Liver (tissue), 9 donors: ENCODE data around the gene FMN2. TPM values are rescaled to one million over a fixed set of nuclear protein-coding genes. Genes with fewer than 3 reads are reported as not detected.

Source experiments
- DNase-seq: peaks from one replicate; pipeline ENCODE4 v3.0.0-alpha.2; 2017; ENCODE audit warnings: low spot score
- H3K27ac ChIP-seq, 2 donors: one replicate each; pipeline ENCODE4 v1.7.0; 2013; ENCODE audit warnings: inconsistent platforms in 2 of 2, low read length in 2 of 2, control low read depth in 1 of 2, low read depth in 1 of 2, mild to moderate bottlenecking in 1 of 2
- H3K27me3 ChIP-seq, 4 donors: one replicate each; pipeline versions ENCODE4 v1.6.1 to v1.7.0; 2013; ENCODE audit warnings: low read length in 3 of 4, inconsistent platforms in 1 of 4, mild to moderate bottlenecking in 1 of 4, moderate library complexity in 1 of 4; ENCODE audit not compliant: control insufficient read depth in 4 of 4, insufficient read depth in 4 of 4
- H3K36me3 ChIP-seq, 4 donors: one replicate each; pipeline versions ENCODE4 v1.6.1 to v1.7.0; 2013; ENCODE audit warnings: low read length in 3 of 4, mild to moderate bottlenecking in 3 of 4, low read depth in 1 of 4, moderate library complexity in 1 of 4; ENCODE audit not compliant: control insufficient read depth in 4 of 4, insufficient read depth in 3 of 4
- H3K4me1 ChIP-seq, 4 donors: one replicate each; pipeline versions ENCODE4 v1.6.1 to v1.7.0; 2013; ENCODE audit warnings: low read length in 3 of 4, mild to moderate bottlenecking in 3 of 4, moderate library complexity in 1 of 4; ENCODE audit not compliant: control insufficient read depth in 4 of 4, insufficient read depth in 4 of 4
- H3K4me3 ChIP-seq, 3 donors: one replicate each; pipeline versions ENCODE4 v1.6.1 to v1.7.0; 2013; ENCODE audit warnings: low read length in 3 of 3, control low read depth in 1 of 3, low read depth in 1 of 3, mild to moderate bottlenecking in 1 of 3
- H3K9ac ChIP-seq, 2 donors: one replicate each; pipeline ENCODE4 v1.7.0; 2013; ENCODE audit warnings: low read length in 2 of 2, mild to moderate bottlenecking in 2 of 2, moderate library complexity in 2 of 2, control low read depth in 1 of 2, low read depth in 1 of 2
- H3K9me3 ChIP-seq, 4 donors: one replicate each; pipeline versions ENCODE4 v1.6.1 to v1.7.0; 2013; ENCODE audit warnings: low read length in 3 of 4; ENCODE audit not compliant: control insufficient read depth in 4 of 4
- EGR1 ChIP-seq, 2 donors: IDR thresholded peaks; 2 replicates each; pipeline ENCODE4 v1.6.1; 2016 to 2018; ENCODE audit warnings: antibody characterized with exemption in 2 of 2, low read depth in 2 of 2
- FOXA2 ChIP-seq: IDR thresholded peaks from 2 replicates; pipeline ENCODE4 v1.6.1; 2016; ENCODE audit warnings: antibody characterized with exemption
- GABPA ChIP-seq, 2 donors: IDR thresholded peaks in 1 of 2; conservative IDR thresholded peaks in 1 of 2; 2 replicates each; pipeline ENCODE4 v1.6.1; 2016; ENCODE audit warnings: antibody characterized with exemption in 2 of 2, mild to moderate bottlenecking in 1 of 2, moderate library complexity in 1 of 2
- HNF4A ChIP-seq, 2 donors: conservative IDR thresholded peaks; 2 replicates each; pipeline ENCODE4 v1.6.1; 2016; ENCODE audit warnings: antibody characterized with exemption in 2 of 2, mild to moderate bottlenecking in 2 of 2
- HNF4G ChIP-seq: IDR thresholded peaks from 2 replicates; pipeline ENCODE4 v1.6.1; 2016; ENCODE audit warnings: antibody characterized with exemption
- JUND ChIP-seq, 2 donors: IDR thresholded peaks; 2 replicates each; pipeline ENCODE4 v1.6.1; 2016; ENCODE audit warnings: antibody characterized with exemption in 2 of 2
- NR2F2 ChIP-seq: IDR thresholded peaks from 2 replicates; pipeline ENCODE4 v1.6.1; 2016; ENCODE audit warnings: antibody characterized with exemption
- RAD21 ChIP-seq, 2 donors: IDR thresholded peaks; 2 replicates each; pipeline ENCODE4 v1.6.1; 2016; ENCODE audit warnings: antibody characterized with exemption in 2 of 2, mild to moderate bottlenecking in 2 of 2
- RXRA ChIP-seq, 2 donors: IDR thresholded peaks; 2 replicates each; pipeline ENCODE4 v1.6.1; 2017 to 2018; ENCODE audit warnings: antibody characterized with exemption in 2 of 2, mild to moderate bottlenecking in 1 of 2
- SP1 ChIP-seq: IDR thresholded peaks from 2 replicates; pipeline ENCODE4 v1.6.1; 2018; ENCODE audit warnings: antibody characterized with exemption, mild to moderate bottlenecking
- TAF1 ChIP-seq: conservative IDR thresholded peaks from 2 replicates; pipeline ENCODE4 v1.6.1; 2016; ENCODE audit warnings: antibody characterized with exemption, mild to moderate bottlenecking
- YY1 ChIP-seq: IDR thresholded peaks from 2 replicates; pipeline ENCODE4 v1.6.1; 2016; ENCODE audit warnings: antibody characterized with exemption, mild to moderate bottlenecking
- ZBTB33 ChIP-seq: IDR thresholded peaks from 2 replicates; pipeline ENCODE4 v1.6.1; 2016; ENCODE audit warnings: antibody characterized with exemption
- WGBS: extraction: QIAGEN DNeasy Blood & Tissue Kit; methylation state at CpG from one replicate; pipeline ENCODE4 v1.1.7; 2013; 5-methylcytosine and 5-hydroxymethylcytosine counted together
- polyA plus RNA-seq, 2 donors: library from polyadenylated mRNA; stranded (reverse) in 1 of 2; unstranded in 1 of 2; fragments of 200-250 nt in 1 of 2; fragments of >200 nt in 1 of 2; fragmentation: Nextera tagmentation in 1 of 2; extraction: Ambion mirVana in 1 of 2; gene quantifications; one replicate each; pipeline versions ENCODE4 v1.2.1 to v1.2.3, GENCODE V29; 2013 to 2015
- total RNA-seq, 2 donors: library from RNA; depleted of rRNA; stranded (reverse); fragments of >200 nt; gene quantifications; one replicate each; pipeline ENCODE4 v1.2.3, GENCODE V29; 2014
- TF ChIP-seq, protein P1 (sequence below): fragments of 150-350 bp; IDR thresholded peaks from 2 replicates; pipeline ENCODE4 v1.5.1; 2017; ENCODE audit warnings: improper control_type of control experiment, low read depth, low read length; ENCODE audit not compliant: missing input control
- TF ChIP-seq, protein P2 (sequence below): IDR thresholded peaks from 2 replicates; pipeline ENCODE4 v1.6.1; 2016; ENCODE audit warnings: antibody characterized with exemption, mild to moderate bottlenecking
- donor health status: healthy.
- donor health status: healthy.
- donor health status: healthy.
- donor health status: healthy.
- donor health status: healthy.

Gene FMN2
- total and polyA plus RNA-seq, 4 donors, result 0.17 TPM; not detected in 3

DNA sequence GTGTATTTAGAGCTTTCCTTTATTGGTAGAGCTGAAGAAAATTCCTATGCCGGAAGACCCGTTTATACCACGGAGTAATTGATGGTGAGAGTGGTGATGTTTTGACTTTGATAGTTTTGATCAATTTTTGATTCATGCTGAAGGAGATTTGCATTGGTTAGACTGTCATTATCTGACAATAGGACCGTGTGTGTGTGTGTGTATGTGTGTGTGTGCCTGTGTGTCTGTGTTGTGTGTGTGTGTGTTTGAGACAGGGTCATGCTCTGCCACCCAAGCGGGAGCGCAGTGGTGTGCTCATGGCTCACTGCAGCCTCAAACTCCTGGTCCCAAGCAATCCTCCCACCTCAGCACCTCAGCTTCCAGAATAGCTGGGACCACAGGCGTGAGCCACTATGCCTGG lies 9.6 kb downstream of the FMN2 start:
- Histone ChIP-seq H3K4me3 (no peak overlapping the region), H3K9me3 (no peaks in the 10 kb centered on the region), H3K27ac (no peak overlapping the region), H3K27me3 (peaks cover 0 to 5% (median 0%) of the 10 kb centered on the region in 4 donors), H3K36me3 (no peaks in the 10 kb centered on the region), H3K9ac (no peak overlapping the region), H3K4me1 (no peaks in the 10 kb centered on the region)
- WGBS, result 75% methylated on average over 7 of the region's 7 CpGs
- TF ChIP-seq NR2F2, result no peak
- DNase-seq, result no peak

DNA sequence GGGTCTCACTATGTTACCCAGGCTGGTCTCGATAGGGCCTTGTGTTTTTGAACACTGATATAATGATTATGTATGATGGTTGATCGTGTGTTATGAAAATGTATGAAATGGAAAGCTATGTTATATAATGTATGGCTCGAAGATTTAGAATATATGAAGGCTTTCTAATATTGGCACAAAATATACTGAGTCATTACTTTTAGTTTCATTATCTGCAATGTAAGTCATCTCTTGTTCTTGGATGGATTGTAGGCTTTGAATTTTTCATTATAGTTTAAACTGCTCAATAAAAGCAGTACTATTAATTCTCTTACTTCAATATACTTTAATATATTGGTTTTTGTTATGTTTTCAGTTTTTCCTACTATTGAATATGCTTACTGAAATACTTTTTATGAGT lies 10.1 kb downstream of the FMN2 start:
- Histone ChIP-seq H3K36me3 (no peaks in the 10 kb centered on the region), H3K4me3 (no peak overlapping the region), H3K9me3 (no peaks in the 10 kb centered on the region), H3K27me3 (peaks cover 0 to 5% (median 0%) of the 10 kb centered on the region in 4 donors), H3K27ac (no peak overlapping the region), H3K4me1 (no peaks in the 10 kb centered on the region), H3K9ac (no peak overlapping the region)
- TF ChIP-seq ZBTB33 (no peak), SP1 (no peak), RXRA (IDR thresholded peaks at IDR 0.05) (no peak), RAD21 (IDR thresholded peaks at IDR 0.05) (no peak), GABPA (IDR thresholded peaks at IDR 0.05 in 1 of 2, conservative IDR thresholded peaks at IDR 0.05 in 1 of 2) (no peak), HNF4A (conservative IDR thresholded peaks at IDR 0.05) (no peak), JUND (IDR thresholded peaks at IDR 0.05) (no peak), TAF1 (no peak), EGR1 (IDR thresholded peaks at IDR 0.05; ENCODE audit: low read depth in 2 of 2) (no peak), FOXA2 (no peak), YY1 (no peak), HNF4G (no peak), NR2F2 (no peak)
- TF ChIP-seq, protein P1, sequence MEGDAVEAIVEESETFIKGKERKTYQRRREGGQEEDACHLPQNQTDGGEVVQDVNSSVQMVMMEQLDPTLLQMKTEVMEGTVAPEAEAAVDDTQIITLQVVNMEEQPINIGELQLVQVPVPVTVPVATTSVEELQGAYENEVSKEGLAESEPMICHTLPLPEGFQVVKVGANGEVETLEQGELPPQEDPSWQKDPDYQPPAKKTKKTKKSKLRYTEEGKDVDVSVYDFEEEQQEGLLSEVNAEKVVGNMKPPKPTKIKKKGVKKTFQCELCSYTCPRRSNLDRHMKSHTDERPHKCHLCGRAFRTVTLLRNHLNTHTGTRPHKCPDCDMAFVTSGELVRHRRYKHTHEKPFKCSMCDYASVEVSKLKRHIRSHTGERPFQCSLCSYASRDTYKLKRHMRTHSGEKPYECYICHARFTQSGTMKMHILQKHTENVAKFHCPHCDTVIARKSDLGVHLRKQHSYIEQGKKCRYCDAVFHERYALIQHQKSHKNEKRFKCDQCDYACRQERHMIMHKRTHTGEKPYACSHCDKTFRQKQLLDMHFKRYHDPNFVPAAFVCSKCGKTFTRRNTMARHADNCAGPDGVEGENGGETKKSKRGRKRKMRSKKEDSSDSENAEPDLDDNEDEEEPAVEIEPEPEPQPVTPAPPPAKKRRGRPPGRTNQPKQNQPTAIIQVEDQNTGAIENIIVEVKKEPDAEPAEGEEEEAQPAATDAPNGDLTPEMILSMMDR, result no peak
- TF ChIP-seq, protein P2, sequence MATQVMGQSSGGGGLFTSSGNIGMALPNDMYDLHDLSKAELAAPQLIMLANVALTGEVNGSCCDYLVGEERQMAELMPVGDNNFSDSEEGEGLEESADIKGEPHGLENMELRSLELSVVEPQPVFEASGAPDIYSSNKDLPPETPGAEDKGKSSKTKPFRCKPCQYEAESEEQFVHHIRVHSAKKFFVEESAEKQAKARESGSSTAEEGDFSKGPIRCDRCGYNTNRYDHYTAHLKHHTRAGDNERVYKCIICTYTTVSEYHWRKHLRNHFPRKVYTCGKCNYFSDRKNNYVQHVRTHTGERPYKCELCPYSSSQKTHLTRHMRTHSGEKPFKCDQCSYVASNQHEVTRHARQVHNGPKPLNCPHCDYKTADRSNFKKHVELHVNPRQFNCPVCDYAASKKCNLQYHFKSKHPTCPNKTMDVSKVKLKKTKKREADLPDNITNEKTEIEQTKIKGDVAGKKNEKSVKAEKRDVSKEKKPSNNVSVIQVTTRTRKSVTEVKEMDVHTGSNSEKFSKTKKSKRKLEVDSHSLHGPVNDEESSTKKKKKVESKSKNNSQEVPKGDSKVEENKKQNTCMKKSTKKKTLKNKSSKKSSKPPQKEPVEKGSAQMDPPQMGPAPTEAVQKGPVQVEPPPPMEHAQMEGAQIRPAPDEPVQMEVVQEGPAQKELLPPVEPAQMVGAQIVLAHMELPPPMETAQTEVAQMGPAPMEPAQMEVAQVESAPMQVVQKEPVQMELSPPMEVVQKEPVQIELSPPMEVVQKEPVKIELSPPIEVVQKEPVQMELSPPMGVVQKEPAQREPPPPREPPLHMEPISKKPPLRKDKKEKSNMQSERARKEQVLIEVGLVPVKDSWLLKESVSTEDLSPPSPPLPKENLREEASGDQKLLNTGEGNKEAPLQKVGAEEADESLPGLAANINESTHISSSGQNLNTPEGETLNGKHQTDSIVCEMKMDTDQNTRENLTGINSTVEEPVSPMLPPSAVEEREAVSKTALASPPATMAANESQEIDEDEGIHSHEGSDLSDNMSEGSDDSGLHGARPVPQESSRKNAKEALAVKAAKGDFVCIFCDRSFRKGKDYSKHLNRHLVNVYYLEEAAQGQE, result no peak
- DNase-seq, result no peak
- WGBS, result 77% methylated on average over 3 of the region's 3 CpGs
